Astrocyte (in vitro differentiated cells and primary cell): ENCODE data around the gene PNPLA1.

ENCODE experiments used
- CTCF ChIP-seq: IDR thresholded peaks from 2 replicates; pipeline ENCODE4 v1.5.1; 2011; ENCODE audit warnings: low read depth, mild to moderate bottlenecking, inconsistent platforms, low read length, moderate library complexity; ENCODE audit not compliant: insufficient read depth
- EZH2 ChIP-seq: IDR thresholded peaks from 2 replicates; pipeline ENCODE4 v1.6.1; 2012; ENCODE audit warnings: mild to moderate bottlenecking, low read length, inconsistent platforms; ENCODE audit not compliant: insufficient read depth

GRCh38 chr6:36323062-36323461 is 53.2 kb downstream of the PNPLA1 start:
- no peak for TF ChIP-seq CTCF
- TF ChIP-seq EZH2: no peak
